Stimulated activated CD8-positive, alpha-beta memory T cell treated with anti-CD3 and anti-CD28 coated beads, Interleukin-12 subunit alpha, Interleukin-12 subunit beta, amount 100 ng/mL, for 24 hours (primary cell): ENCODE results near the gene RAB41.
"Not testable (repeated sequence)": the region's sequence is repeated elsewhere in the genome, so short reads cannot be mapped to it uniquely, and the experiment has no call there.

Experiments
- DNase-seq: peaks from one replicate; pipeline ENCODE4 v3.0.0-alpha.2; 2020; ENCODE audit errors: extremely low read depth

The RAB41 gene

GRCh38 chrX:70281951-70282350, at the start of gene RAB41:
Gene RAB41 (plus strand): TSS chrX:70282172. CDS start chrX:70282218, 46 bp downstream.
- DNase-seq = no peak

- no peak for DNase-seq
Measured at GRCh38 chrX:70234355-70234754, 47.6 kb upstream of the RAB41 start, which contains the start of gene AWAT1. Gene AWAT1 (plus strand): TSS chrX:70234655. CDS start chrX:70234696, 41 bp downstream.

GRCh38 chrX:70240751-70241150, 41.2 kb upstream of the RAB41 start:
- DNase-seq = no peak

- no peak for DNase-seq
Measured at GRCh38 chrX:70241501-70241900, 40.5 kb upstream of the RAB41 start.

- DNase-seq = not testable (repeated sequence)
Measured at GRCh38 chrX:70243601-70244000, 38.4 kb upstream of the RAB41 start.

GRCh38 chrX:70244881-70245280, 37.1 kb upstream of the RAB41 start:
- no peak for DNase-seq

- no peak for DNase-seq
Measured at GRCh38 chrX:70247252-70247651, 34.7 kb upstream of the RAB41 start.

- no peak for DNase-seq
Measured at GRCh38 chrX:70252491-70252890, 29.5 kb upstream of the RAB41 start.

GRCh38 chrX:70253377-70254062, 28.5 kb upstream of the RAB41 start:
- DNase-seq = no peak

- no peak for DNase-seq
Measured at GRCh38 chrX:70254063-70254400, 27.9 kb upstream of the RAB41 start.

- no peak for DNase-seq
Measured at GRCh38 chrX:70254909-70255308, 27.1 kb upstream of the RAB41 start.

GRCh38 chrX:70255452-70255851, 26.5 kb upstream of the RAB41 start:
- DNase-seq = no peak

GRCh38 chrX:70257423-70258288, 24.3 kb upstream of the RAB41 start:
- no peak for DNase-seq

- DNase-seq = no peak
Measured at GRCh38 chrX:70260104-70260503, 21.9 kb upstream of the RAB41 start, which contains the start of gene P2RY4. Gene P2RY4 (minus strand): TSS chrX:70260204. CDS start chrX:70259624, 580 bp downstream.

- no peak for DNase-seq
Measured at GRCh38 chrX:70262952-70263567, 18.9 kb upstream of the RAB41 start.

GRCh38 chrX:70264784-70265183, 17.2 kb upstream of the RAB41 start:
- no peak for DNase-seq

- no peak for DNase-seq
Measured at GRCh38 chrX:70268034-70268433, 13.9 kb upstream of the RAB41 start, which contains the start of gene ARR3. Gene ARR3 (plus strand): TSS chrX:70268334. CDS start chrX:70269386, 1,052 bp downstream.

GRCh38 chrX:70274029-70274428, 7.9 kb upstream of the RAB41 start:
- DNase-seq = not testable (repeated sequence)

- no peak for DNase-seq
Measured at GRCh38 chrX:70279081-70279480, 2.9 kb upstream of the RAB41 start.

GRCh38 chrX:70280573-70280972, 1.4 kb upstream of the RAB41 start:
- DNase-seq = no peak

GRCh38 chrX:70289168-70289792, 7.3 kb downstream of the RAB41 start:
- DNase-seq = no peak
